Peyer's patch (tissue), 4 donors: ENCODE measurements around the gene IFI27. TPM values are rescaled to one million over a fixed set of nuclear protein-coding genes. Genes with fewer than 3 reads are reported as not detected.

Source experiments
- DNase-seq, 3 donors: peaks; one replicate each; pipeline ENCODE4 v3.0.0-alpha.2; 2017 to 2019
- H3K27ac ChIP-seq, 4 donors: fragments of 200-600 bp; sonication (generic); one replicate each; pipeline ENCODE4 v1.5.1; 2016 to 2019
- H3K27me3 ChIP-seq, 2 donors: fragments of 200-600 bp; sonication (generic); one replicate each; pipeline ENCODE4 v1.5.1; 2019
- H3K36me3 ChIP-seq, 3 donors: fragments of 200-600 bp; sonication (generic); one replicate each; pipeline ENCODE4 v1.5.1; 2016 to 2019
- H3K4me1 ChIP-seq, 4 donors: fragments of 200-600 bp; sonication (generic); one replicate each; pipeline ENCODE4 v1.5.1; 2016 to 2019
- H3K4me3 ChIP-seq, 4 donors: fragments of 200-600 bp; sonication (generic); 1 replicate in 3 of 4; 2 replicates in 1 of 4; pipeline ENCODE4 v1.5.1; 2016 to 2019; ENCODE audit warnings: mild to moderate bottlenecking in 1 of 4
- H3K9me3 ChIP-seq, 4 donors: fragments of 200-600 bp; sonication (generic); one replicate each; pipeline ENCODE4 v1.5.1; 2016 to 2019; ENCODE audit warnings: mild to moderate bottlenecking in 1 of 4
- POLR2A ChIP-seq, 2 donors: fragments of 450-650 bp; IDR thresholded peaks; one replicate each; pipeline ENCODE4 v1.5.1; 2017; ENCODE audit warnings: antibody characterized with exemption in 2 of 2, mild to moderate bottlenecking in 2 of 2, moderate library complexity in 2 of 2
- total RNA-seq, 4 donors: library from RNA; depleted of rRNA; stranded (reverse); fragments of >200 nt; gene quantifications; one replicate each; pipeline ENCODE4 v1.1.0, GENCODE V29; 2016
- TF ChIP-seq, protein P1 (sequence below), 6 experiments: fragments of 450-650 bp in 4 of 6; fragments of 200-600 bp in 2 of 6; sonication (generic) in 1 of 6; IDR thresholded peaks; one replicate each; pipeline ENCODE4 v1.5.1; 2017 to 2019; ENCODE audit warnings: antibody characterized with exemption in 6 of 6, mild to moderate bottlenecking in 3 of 6, moderate library complexity in 1 of 6

Gene IFI27
- total RNA-seq, 4 donors from 2014 or later: 163 to 668 (median 294) TPM

DNA sequence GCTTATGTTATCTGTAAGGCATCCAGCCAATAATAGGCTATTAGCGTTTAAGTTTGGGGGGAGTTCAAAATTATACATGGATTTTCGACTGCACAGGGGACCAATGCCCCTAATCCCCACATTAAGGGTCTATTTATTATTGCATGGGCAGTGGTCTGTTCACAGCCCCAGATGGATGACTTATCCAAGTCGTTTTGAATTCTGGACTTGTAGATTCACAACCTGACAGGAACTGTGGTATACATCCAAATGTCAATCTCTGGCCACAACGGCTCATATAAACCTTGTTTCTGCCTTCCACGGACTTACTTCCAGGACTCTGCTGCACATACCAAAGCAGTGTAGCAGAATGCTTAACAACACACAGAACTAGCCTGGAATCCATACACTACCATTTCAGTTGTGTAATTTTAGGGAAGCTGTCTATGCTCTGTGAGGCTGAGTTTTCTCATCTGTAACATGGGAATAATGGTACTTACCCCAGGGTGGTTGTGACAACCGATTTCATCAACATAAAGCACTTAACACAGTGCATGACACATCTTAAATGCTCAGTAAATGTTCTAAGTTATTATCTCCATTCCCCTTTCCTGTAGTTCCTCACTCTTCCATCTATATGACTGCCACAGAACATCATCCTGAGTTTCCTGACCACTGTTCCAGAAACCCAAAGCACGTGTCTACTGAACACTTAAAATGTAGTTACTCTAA is 33.3 kb upstream of the IFI27 start:
- Histone ChIP-seq H3K4me1 (peaks cover 0 to 40% (median 10%) of the 10 kb centered on the region in 4 donors), H3K9me3 (peaks cover 0 to 4% (median 0%) of the 10 kb centered on the region in 4 donors), H3K27ac (no peak overlapping the region), H3K27me3 (no peaks in the 10 kb centered on the region), H3K36me3 (peaks cover 0 to 23% (median 0%) of the 10 kb centered on the region in 3 donors), H3K4me3 (peak overlapping the region in 2 of 4 donors; percentile 20 to 72)
- TF ChIP-seq POLR2A (IDR thresholded peaks at IDR 0.05): no peak
- TF ChIP-seq, protein P1, sequence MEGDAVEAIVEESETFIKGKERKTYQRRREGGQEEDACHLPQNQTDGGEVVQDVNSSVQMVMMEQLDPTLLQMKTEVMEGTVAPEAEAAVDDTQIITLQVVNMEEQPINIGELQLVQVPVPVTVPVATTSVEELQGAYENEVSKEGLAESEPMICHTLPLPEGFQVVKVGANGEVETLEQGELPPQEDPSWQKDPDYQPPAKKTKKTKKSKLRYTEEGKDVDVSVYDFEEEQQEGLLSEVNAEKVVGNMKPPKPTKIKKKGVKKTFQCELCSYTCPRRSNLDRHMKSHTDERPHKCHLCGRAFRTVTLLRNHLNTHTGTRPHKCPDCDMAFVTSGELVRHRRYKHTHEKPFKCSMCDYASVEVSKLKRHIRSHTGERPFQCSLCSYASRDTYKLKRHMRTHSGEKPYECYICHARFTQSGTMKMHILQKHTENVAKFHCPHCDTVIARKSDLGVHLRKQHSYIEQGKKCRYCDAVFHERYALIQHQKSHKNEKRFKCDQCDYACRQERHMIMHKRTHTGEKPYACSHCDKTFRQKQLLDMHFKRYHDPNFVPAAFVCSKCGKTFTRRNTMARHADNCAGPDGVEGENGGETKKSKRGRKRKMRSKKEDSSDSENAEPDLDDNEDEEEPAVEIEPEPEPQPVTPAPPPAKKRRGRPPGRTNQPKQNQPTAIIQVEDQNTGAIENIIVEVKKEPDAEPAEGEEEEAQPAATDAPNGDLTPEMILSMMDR (IDR thresholded peaks at IDR 0.05): no peak
- DNase-seq: no peak

DNA sequence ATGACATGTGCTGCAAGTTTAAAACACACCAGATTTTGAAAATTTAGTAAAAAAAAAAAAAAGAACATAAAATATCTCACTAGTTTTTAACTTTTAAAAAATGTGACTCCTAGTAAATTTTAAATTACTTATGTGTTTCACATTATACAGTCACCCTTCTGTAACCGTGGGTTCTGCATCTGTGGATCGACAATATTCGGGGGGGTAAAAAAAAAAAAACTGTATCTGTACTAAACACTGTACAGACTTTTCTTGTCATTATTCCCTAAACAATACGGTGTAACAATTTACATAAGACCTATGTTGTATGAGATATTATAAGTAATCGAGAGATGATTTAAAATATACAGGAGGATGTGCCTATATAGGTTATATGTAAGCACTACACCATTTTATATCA is 32.7 kb upstream of the IFI27 start:
- TF ChIP-seq, protein P1 (IDR thresholded peaks at IDR 0.05): no peak
- TF ChIP-seq POLR2A (IDR thresholded peaks at IDR 0.05): no peak
- no peak for DNase-seq
- H3K4me1 ChIP-seq: peaks cover 0 to 42% (median 10%) of the 10 kb centered on the region in 4 donors

DNA sequence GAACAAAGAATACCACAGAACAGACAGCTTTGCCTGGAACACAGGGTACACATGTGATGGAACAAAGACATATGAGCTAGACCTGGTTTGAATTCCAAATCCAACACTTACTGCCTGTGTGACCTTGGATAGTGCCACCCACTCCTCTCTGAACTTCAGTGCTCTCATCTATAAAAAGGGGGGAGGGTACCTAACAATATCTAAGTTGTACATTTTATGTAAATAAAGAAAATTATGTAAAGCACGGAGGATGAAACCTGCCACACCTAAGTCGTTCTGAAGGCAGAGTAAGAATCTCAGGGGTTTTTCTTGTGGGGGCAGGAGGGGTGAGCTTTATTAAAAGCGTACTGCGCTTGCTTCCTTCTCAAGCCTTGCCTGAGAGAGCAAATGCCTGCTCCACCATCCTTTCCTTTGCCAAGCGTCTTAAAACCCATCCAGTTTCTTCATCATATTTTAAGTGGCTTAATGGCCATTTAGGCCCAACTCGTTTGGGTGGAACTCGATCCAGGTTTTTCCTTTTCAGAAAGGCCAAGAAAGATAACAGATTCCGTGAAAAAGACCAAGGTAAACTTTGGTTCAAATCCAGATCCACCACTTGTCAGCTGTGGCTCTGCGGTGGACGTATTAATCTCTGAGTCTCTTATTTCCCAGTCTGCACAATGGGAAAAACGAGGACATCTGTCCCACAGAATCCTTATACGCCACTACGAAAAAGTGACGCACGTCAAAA is 30.5 kb upstream of the IFI27 start:
- Histone ChIP-seq H3K36me3 (peaks cover 0 to 18% (median 0%) of the 10 kb centered on the region in 3 donors), H3K4me1 (peaks cover 0 to 42% (median 10%) of the 10 kb centered on the region in 4 donors), H3K4me3 (peak overlapping the region; percentile 72 to 100 (median 84)), H3K27me3 (no peaks in the 10 kb centered on the region), H3K27ac (peak overlapping the region; percentile 86 to 96 (median 92)), H3K9me3 (no peaks in the 10 kb centered on the region)
- no peak for TF ChIP-seq POLR2A (IDR thresholded peaks at IDR 0.05)
- TF ChIP-seq, protein P1 (IDR thresholded peaks at IDR 0.05): no peak
- DNase-seq: no peak

More for the DNA sequence above, 32.7 kb upstream of the IFI27 start:
- H3K9me3 ChIP-seq: peaks cover 0 to 4% (median 0%) of the 10 kb centered on the region in 4 donors
- peaks cover 0 to 23% (median 0%) of the 10 kb centered on the region in 3 donors for H3K36me3 ChIP-seq
- H3K27ac ChIP-seq: no peak overlapping the region
- no peaks in the 10 kb centered on the region for H3K27me3 ChIP-seq
- peak overlapping the region in 3 of 4 donors; percentile 26 to 76 (median 72) for H3K4me3 ChIP-seq

DNA sequence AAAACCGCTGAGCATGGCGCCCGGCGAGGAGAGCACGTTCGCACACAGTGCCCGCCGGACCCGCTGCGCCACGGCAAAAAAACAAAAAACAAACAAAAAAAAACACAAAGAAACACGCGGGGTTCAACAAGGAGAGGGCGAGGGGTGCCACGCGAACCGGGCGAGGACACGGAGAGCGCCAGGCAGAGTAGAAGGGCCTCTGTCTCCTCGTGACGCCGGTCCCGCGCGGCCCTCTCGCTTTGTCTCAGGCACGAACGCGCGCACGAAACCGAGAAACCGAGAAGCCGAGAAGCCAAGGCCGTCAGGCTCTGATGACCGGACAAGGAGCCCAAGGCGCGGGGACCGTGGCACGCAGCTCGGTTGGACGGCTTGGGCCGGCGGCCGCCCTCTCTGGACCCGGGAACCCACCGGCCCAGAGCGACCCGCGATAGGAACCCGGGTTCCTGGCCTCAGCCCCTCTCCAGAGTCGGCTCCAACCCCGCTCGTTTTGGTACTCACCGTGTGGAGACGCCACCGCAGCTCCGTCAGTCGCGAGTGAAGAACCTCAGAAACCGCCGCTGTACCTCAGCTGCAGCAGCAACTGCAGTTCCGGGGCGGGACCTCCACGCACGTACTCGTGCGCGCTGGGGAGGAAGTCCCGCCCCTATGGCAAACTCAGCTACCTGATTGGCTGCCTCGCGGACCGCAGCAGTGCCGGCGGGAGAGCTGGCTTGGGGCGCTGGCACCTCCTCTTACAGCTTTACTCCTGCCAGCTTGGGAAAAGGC is 29.7 kb upstream of the IFI27 start, which contains the start of the genes DDX24 and IFI27L1:
TSS of gene DDX24 (minus strand) at position 582 of the 765 bp plus-strand sequence. CDS start 1,460 bp downstream, outside the sequence.
TSS of gene IFI27L1 (plus strand) at position 690 of the 765 bp plus-strand sequence. CDS start 15,628 bp downstream, outside the sequence.
- H3K9me3 ChIP-seq: no peaks in the 10 kb centered on the region
- H3K27ac ChIP-seq: peak within 1 kb of the TSS; percentile 86 to 96 (median 92)
- DNase-seq: peak; percentile 96 to 99 (median 97)
- peaks cover 0 to 18% (median 0%) of the 10 kb centered on the region in 3 donors for H3K36me3 ChIP-seq
- peak within 1 kb of the TSS; percentile 72 to 100 (median 84) for H3K4me3 ChIP-seq
- no peaks in the 10 kb centered on the region for H3K27me3 ChIP-seq
- TF ChIP-seq, protein P1 (IDR thresholded peaks at IDR 0.05): peak in 2 of 6 experiments; percentile 1 to 4
- TF ChIP-seq POLR2A (IDR thresholded peaks at IDR 0.05): peak; percentile 93 to 97
- H3K4me1 ChIP-seq: peaks cover 0 to 42% (median 10%) of the 10 kb centered on the region in 4 donors

DNA sequence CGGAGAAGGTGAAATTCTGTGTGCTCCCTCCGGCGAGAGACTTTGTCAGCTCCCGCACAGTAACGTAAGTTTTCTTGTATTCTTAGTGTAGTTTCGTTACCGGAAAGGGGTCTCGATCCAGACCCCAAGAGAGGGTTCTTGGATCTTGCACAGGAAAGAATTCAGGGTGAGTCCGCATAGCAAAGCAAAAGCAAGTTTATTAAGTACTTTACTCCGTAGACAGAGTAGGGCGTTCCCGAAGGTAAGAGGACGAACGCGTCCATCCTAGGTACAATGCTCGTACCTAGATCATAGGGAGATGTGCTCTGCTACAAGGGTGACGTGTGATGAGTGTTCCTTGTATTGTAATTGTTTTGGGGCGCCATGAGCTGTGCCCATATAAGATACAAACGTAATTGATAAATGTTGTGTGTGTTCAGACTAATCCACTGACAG is 29.1 kb upstream of the IFI27 start:
- Histone ChIP-seq H3K4me3 (peak overlapping the region; percentile 72 to 100 (median 84)), H3K9me3 (no peaks in the 10 kb centered on the region), H3K27me3 (no peaks in the 10 kb centered on the region), H3K27ac (peak overlapping the region; percentile 86 to 96 (median 92)), H3K36me3 (peaks cover 0 to 18% (median 0%) of the 10 kb centered on the region in 3 donors), H3K4me1 (peaks cover 0 to 42% (median 10%) of the 10 kb centered on the region in 4 donors)
- peak in 1 of 3 donors; percentile 51 for DNase-seq
- no peak for TF ChIP-seq POLR2A (IDR thresholded peaks at IDR 0.05)
- TF ChIP-seq, protein P1 (IDR thresholded peaks at IDR 0.05): no peak
